Natural killer cell treated with Interleukin-12 subunit alpha and Interleukin-12 subunit beta and Interleukin-15 and Interleukin-18, amount 100 ng/mL, for 72 hours (primary cell): Measurements from ENCODE around the gene SORCS2. TPM values are rescaled to one million over a fixed set of nuclear protein-coding genes. Genes with fewer than 3 reads are reported as not detected.
A peak's percentile ranks its signal among the peaks of the same experiment; 100 is the strongest.

ENCODE experiments used
- ATAC-seq, 2 donors: fragments of 150-1000 bp; cut with Tn5 transposase in 1 of 2; sonication (Bioruptor Pico), chemical (Tn5 transposase) in 1 of 2; 2 replicates each; pipeline ENCODE4 v1.10.0; 2021
- DNase-seq: peaks from one replicate; pipeline ENCODE4 v3.0.0; 2022; ENCODE audit warnings: low spot score
- H3K27ac Mint-ChIP-seq, 2 donors: 1 replicate in 1 of 2; 2 replicates in 1 of 2; pipeline ENCODE4 v1.8.0; 2022; ENCODE audit warnings: mixed read lengths in 2 of 2, mild to moderate bottlenecking in 1 of 2, moderate library complexity in 1 of 2
- H3K27me3 Mint-ChIP-seq, 2 donors: 1 replicate in 1 of 2; 2 replicates in 1 of 2; pipeline ENCODE4 v1.8.0; 2022; ENCODE audit warnings: mixed read lengths in 2 of 2
- H3K36me3 Mint-ChIP-seq: one replicate; pipeline ENCODE4 v1.8.0; 2022; ENCODE audit warnings: mixed read lengths
- H3K4me1 Mint-ChIP-seq, 2 donors: 1 replicate in 1 of 2; 2 replicates in 1 of 2; pipeline ENCODE4 v1.8.0; 2022; ENCODE audit warnings: low read depth in 2 of 2, mixed read lengths in 2 of 2, mild to moderate bottlenecking in 1 of 2
- H3K4me3 Mint-ChIP-seq: one replicate; pipeline ENCODE4 v1.8.0; 2022; ENCODE audit warnings: mixed read lengths
- H3K9me3 Mint-ChIP-seq: 2 replicates; pipeline ENCODE4 v1.8.0; 2022; ENCODE audit warnings: mixed read lengths
- total RNA-seq, 2 donors: library from RNA; stranded (reverse); gene quantifications; one replicate each; pipeline ENCODE4 v1.2.3, GENCODE V29; 2022

Gene SORCS2
- total RNA-seq, 2 donors from 2014 or later = 0.17 to 0.21 TPM

GRCh38 chr4:7261536-7261935 is 69.2 kb downstream of the SORCS2 start:
- ATAC-seq (no peak), DNase-seq (no peak)
- no peaks in the 10 kb centered on the region for H3K4me1 Mint-ChIP-seq
- no peaks in the 10 kb centered on the region for H3K9me3 Mint-ChIP-seq
- H3K27me3 Mint-ChIP-seq = peaks cover 6 to 28% of the 10 kb centered on the region in 2 donors
- no peak overlapping the region for H3K27ac Mint-ChIP-seq
- no peaks in the 10 kb centered on the region for H3K36me3 Mint-ChIP-seq
- no peak overlapping the region for H3K4me3 Mint-ChIP-seq

GRCh38 chr4:7262134-7262533 is 69.8 kb downstream of the SORCS2 start:
- H3K27ac Mint-ChIP-seq = no peak overlapping the region
- DNase-seq = no peak
- no peaks in the 10 kb centered on the region for H3K9me3 Mint-ChIP-seq
- peaks cover 0 to 23% of the 10 kb centered on the region in 2 donors for H3K27me3 Mint-ChIP-seq
- no peak for ATAC-seq
- no peak overlapping the region for H3K4me3 Mint-ChIP-seq
- H3K4me1 Mint-ChIP-seq = no peaks in the 10 kb centered on the region
- H3K36me3 Mint-ChIP-seq = no peaks in the 10 kb centered on the region

DNA sequence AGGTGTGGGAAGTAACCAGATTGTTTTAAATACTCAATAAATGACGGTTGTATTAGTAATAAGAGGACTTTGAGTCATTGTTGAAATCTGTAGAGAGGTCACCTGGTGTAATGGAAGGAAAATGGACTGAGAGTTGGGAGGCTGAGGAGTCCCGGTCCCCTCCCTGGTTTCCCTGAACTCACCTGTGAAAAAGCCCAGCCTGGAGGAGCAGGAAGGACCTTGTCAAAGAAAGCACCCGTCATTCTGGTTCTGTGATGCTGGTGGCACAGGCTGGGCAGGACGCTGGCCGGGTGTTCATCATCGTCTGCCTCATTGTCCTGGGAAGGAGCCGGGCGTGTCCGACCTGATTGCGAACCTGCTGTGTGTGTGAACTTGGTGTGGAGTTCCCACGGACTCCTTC is 70.8 kb downstream of the SORCS2 start:
- H3K9me3 Mint-ChIP-seq = no peaks in the 10 kb centered on the region
- H3K27ac Mint-ChIP-seq = no peak overlapping the region
- H3K27me3 Mint-ChIP-seq = peaks cover 0 to 22% of the 10 kb centered on the region in 2 donors
- DNase-seq (no peak), ATAC-seq (no peak)
- no peaks in the 10 kb centered on the region for H3K36me3 Mint-ChIP-seq
- no peak overlapping the region for H3K4me3 Mint-ChIP-seq
- no peaks in the 10 kb centered on the region for H3K4me1 Mint-ChIP-seq

GRCh38 chr4:7264694-7265093 is 72.4 kb downstream of the SORCS2 start:
- no peak for DNase-seq
- no peaks in the 10 kb centered on the region for H3K9me3 Mint-ChIP-seq
- H3K27me3 Mint-ChIP-seq = peaks cover 0 to 17% of the 10 kb centered on the region in 2 donors
- no peaks in the 10 kb centered on the region for H3K4me1 Mint-ChIP-seq
- ATAC-seq = peak; percentile 2 to 17
- no peak overlapping the region for H3K4me3 Mint-ChIP-seq
- H3K27ac Mint-ChIP-seq = no peak overlapping the region
- H3K36me3 Mint-ChIP-seq = no peaks in the 10 kb centered on the region

GRCh38 chr4:7266525-7267292 is 74.4 kb downstream of the SORCS2 start:
- ATAC-seq (no peak), DNase-seq (no peak)
- peaks cover 0 to 9% of the 10 kb centered on the region in 2 donors for H3K27me3 Mint-ChIP-seq
- H3K4me1 Mint-ChIP-seq = no peaks in the 10 kb centered on the region
- no peak overlapping the region for H3K4me3 Mint-ChIP-seq
- no peak overlapping the region for H3K27ac Mint-ChIP-seq
- no peaks in the 10 kb centered on the region for H3K9me3 Mint-ChIP-seq
- H3K36me3 Mint-ChIP-seq = no peaks in the 10 kb centered on the region

DNA sequence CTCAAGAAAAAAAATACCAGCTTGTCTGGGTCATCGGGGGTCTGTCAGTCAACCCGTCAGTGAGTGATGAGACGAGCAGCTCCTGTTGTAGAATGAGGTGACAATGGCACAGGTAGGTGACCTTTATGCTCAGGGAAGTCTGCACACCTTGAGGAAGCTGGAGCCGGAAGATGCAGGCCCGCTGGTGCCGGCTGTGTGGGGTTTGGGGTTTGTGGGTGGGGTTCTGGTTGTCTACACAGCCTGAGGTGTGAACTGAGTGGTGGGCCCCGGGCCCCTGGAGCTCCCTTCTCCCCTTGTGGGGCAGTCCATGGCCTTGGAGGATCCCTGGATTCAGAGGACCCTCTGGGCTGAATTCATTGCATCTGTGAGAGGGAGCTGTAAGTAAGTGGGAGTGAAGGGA is 75.5 kb downstream of the SORCS2 start:
- Mint-ChIP-seq H3K27ac (no peak overlapping the region), H3K4me1 (no peaks in the 10 kb centered on the region), H3K9me3 (no peaks in the 10 kb centered on the region), H3K4me3 (no peak overlapping the region), H3K27me3 (peaks cover 0 to 5% of the 10 kb centered on the region in 2 donors), H3K36me3 (no peaks in the 10 kb centered on the region)
- DNase-seq (no peak), ATAC-seq (no peak)

DNA sequence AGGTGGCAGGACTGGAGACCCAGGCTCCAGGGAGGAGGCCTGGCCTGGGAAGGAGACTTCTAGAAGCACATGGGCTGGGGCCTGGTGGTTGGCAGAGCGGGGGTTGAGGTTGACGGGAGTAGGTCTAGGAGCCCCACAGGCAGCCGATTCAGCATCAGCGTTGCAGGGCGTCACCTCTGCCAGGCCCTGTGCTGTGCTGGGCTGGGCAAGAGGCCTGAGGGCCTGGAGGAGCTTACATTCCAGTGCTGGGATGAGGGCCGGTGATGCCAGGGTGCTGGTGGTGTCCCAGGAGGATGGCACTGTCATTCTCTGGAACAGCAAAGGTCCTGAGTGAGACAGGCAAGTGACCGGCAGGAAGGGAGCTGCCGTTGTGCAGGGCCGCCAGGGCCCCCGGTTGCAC is 76.6 kb downstream of the SORCS2 start:
- no peak for DNase-seq
- no peak overlapping the region for H3K27ac Mint-ChIP-seq

DNA sequence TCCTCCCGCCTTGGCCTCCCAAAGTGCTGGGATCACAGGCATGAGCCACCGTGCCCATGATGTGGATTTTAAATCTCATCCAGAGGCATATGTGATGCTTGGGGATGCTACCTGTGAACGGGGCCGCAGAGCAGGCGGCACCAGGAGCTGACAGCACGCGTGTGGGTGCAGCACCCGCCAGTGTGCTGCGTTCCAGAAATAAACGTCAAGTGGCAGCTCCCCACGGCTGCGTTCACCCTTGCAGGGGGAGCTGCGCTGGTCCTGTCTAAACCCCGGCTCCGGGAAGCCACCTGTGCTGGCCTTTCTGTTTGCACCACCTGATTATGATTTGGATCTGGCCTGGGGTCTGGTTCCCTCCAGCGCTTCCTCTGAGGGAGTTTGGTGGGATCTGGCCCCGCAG is 77.8 kb downstream of the SORCS2 start:
- ATAC-seq = no peak
- no peaks in the 10 kb centered on the region for H3K4me1 Mint-ChIP-seq
- H3K4me3 Mint-ChIP-seq = no peak overlapping the region
- H3K9me3 Mint-ChIP-seq = no peaks in the 10 kb centered on the region
- H3K27me3 Mint-ChIP-seq = peaks cover 5 to 14% of the 10 kb centered on the region in 2 donors
- no peak overlapping the region for H3K27ac Mint-ChIP-seq
- no peak for DNase-seq
- no peaks in the 10 kb centered on the region for H3K36me3 Mint-ChIP-seq

More for the DNA sequence above, 76.6 kb downstream of the SORCS2 start:
- Mint-ChIP-seq H3K4me3 (no peak overlapping the region), H3K27me3 (peaks cover 5 to 9% of the 10 kb centered on the region in 2 donors), H3K4me1 (no peaks in the 10 kb centered on the region), H3K9me3 (no peaks in the 10 kb centered on the region), H3K36me3 (no peaks in the 10 kb centered on the region)
- ATAC-seq = no peak

- Mint-ChIP-seq H3K27me3 (peaks cover 5 to 11% of the 10 kb centered on the region in 2 donors), H3K4me1 (no peaks in the 10 kb centered on the region), H3K9me3 (no peaks in the 10 kb centered on the region), H3K4me3 (no peak overlapping the region), H3K27ac (no peak overlapping the region), H3K36me3 (no peaks in the 10 kb centered on the region)
- ATAC-seq = no peak
- DNase-seq = no peak
Observed at GRCh38 chr4:7272404-7272803, 80.1 kb downstream of the SORCS2 start.

DNA sequence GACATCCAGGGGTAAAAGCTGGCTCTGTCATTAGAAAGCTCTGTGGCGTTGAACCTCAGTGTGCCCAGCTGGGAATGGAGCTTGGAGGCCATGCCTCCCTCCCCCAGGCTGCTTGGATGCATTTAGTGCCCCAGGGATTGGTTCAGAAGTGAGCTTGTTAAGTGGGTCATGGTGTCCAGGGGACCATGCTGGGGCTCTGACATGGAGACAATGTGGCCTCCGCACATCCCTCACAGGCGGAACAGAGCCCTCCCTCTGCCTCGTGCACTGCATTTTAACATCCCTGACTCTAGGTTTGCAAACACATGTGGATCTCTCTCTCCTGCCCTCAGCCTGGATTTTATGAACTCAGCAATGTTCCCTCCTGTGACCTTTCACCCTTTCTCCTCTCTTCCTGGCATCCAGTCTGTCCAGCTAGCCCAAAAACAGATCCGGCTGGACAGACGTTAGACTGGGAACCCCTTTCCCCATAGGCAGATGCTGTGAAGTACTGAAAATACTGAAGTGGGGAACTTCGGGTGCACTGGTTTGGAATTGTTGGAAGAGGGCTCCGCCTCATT is 81.5 kb downstream of the SORCS2 start:
- Mint-ChIP-seq H3K4me1 (no peaks in the 10 kb centered on the region), H3K9me3 (no peaks in the 10 kb centered on the region), H3K4me3 (no peak overlapping the region), H3K36me3 (no peaks in the 10 kb centered on the region), H3K27me3 (peaks cover 5 to 9% of the 10 kb centered on the region in 2 donors), H3K27ac (no peak overlapping the region)
- ATAC-seq = no peak
- no peak for DNase-seq

DNA sequence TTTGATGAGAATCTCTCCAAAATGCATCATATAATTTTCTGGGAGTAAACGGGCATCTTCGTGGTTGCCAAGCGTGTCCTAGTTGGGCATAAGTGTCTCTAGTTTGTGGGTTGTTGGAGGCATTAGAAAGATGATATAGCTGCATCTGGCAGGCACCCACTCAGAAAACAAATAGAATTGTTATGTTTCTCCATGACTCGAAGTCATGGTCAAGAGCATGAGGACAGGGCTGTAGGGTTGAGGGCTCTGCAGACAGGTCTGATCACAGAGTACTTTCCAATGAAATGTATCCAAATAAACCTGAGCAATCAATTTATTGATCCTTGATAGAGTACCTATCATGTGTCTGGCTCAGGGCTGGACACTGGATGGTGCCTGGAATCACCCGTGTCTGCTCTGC is 82.7 kb downstream of the SORCS2 start:
- peaks cover 8 to 9% of the 10 kb centered on the region in 2 donors for H3K27me3 Mint-ChIP-seq
- DNase-seq = no peak
- no peaks in the 10 kb centered on the region for H3K4me1 Mint-ChIP-seq
- no peaks in the 10 kb centered on the region for H3K36me3 Mint-ChIP-seq
- H3K9me3 Mint-ChIP-seq = no peaks in the 10 kb centered on the region
- H3K4me3 Mint-ChIP-seq = no peak overlapping the region
- no peak overlapping the region for H3K27ac Mint-ChIP-seq
- ATAC-seq = no peak

- DNase-seq (no peak), ATAC-seq (no peak)
- Mint-ChIP-seq H3K27me3 (peaks cover 9 to 14% of the 10 kb centered on the region in 2 donors), H3K9me3 (no peaks in the 10 kb centered on the region), H3K27ac (no peak overlapping the region), H3K36me3 (no peaks in the 10 kb centered on the region), H3K4me3 (no peak overlapping the region), H3K4me1 (no peaks in the 10 kb centered on the region)
Observed at GRCh38 chr4:7275490-7276154, 83.3 kb downstream of the SORCS2 start.

DNA sequence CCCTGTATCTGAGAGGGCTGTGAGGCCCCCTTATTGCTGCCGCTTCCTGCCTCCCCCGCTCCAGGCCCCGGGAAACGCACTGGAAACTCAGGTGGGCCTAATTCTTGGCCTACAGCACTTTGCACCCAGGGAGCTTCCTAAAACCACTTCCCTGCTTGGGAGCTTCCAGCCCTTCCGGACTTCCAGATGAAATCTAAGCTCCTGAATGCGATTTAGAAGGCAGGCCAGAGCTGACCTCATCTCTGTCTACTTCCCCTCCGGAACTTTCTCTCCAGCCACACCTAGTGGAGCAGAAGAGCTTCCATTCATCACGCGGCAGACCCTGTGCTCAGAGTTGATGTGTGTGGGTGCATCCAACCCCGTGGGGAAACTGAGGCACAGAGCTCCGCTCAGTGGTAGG is 84.2 kb downstream of the SORCS2 start:
- no peak for ATAC-seq
- H3K27ac Mint-ChIP-seq = no peak overlapping the region
- H3K4me3 Mint-ChIP-seq = no peak overlapping the region
- peaks cover 9 to 17% of the 10 kb centered on the region in 2 donors for H3K27me3 Mint-ChIP-seq
- no peaks in the 10 kb centered on the region for H3K9me3 Mint-ChIP-seq
- DNase-seq = no peak
- H3K4me1 Mint-ChIP-seq = no peaks in the 10 kb centered on the region
- no peaks in the 10 kb centered on the region for H3K36me3 Mint-ChIP-seq

DNA sequence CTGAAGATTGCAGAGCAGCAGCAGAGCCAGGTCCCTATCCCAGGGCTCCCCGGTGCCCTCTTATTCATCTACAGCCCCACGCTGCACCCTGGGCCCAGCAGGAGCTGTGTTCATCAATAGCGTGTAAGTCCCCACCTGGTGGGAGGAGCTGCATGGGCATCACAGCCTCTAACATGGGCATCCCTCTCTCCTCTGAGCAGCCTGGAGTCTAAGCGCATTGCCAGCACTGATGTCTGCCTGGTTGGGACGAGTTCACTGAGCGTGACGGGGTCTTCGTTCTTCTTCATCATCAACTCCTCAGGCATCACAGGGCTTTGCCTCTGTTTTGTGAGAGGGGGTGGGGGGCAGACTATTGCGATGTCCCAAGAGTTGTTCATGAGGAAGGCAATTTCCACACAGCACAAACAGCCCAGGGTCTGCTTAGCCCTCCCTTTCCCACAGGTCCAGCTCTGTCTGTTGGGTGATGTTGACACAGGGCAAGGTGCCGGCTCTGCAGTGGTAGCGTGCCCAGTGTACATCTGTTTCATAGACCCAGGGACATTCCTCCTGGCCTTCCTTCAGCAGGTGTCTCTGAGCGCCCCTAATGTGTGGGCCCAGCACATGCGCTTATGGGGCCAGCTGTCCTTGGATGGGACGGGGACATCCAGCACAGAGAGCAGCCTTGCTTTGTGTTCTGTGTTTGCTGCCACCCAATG is 85.9 kb downstream of the SORCS2 start:
- Mint-ChIP-seq H3K4me1 (peaks cover 5% of the 10 kb centered on the region in 2 donors), H3K27me3 (peaks cover 14 to 26% of the 10 kb centered on the region in 2 donors), H3K4me3 (no peak overlapping the region), H3K9me3 (no peaks in the 10 kb centered on the region), H3K27ac (no peak overlapping the region), H3K36me3 (no peaks in the 10 kb centered on the region)
- DNase-seq (no peak), ATAC-seq (peak in 1 of 2 donors; percentile 33)
